DMS 273 (cell line): Measurements from ENCODE around the gene NDUFA12.

Experiments used
- DNase-seq: peaks from one replicate; lab custom pipeline; 2025; ENCODE audit not compliant: unreplicated experiment; lab: John Stamatoyannopoulos, UW

Gene NDUFA12

DNA sequence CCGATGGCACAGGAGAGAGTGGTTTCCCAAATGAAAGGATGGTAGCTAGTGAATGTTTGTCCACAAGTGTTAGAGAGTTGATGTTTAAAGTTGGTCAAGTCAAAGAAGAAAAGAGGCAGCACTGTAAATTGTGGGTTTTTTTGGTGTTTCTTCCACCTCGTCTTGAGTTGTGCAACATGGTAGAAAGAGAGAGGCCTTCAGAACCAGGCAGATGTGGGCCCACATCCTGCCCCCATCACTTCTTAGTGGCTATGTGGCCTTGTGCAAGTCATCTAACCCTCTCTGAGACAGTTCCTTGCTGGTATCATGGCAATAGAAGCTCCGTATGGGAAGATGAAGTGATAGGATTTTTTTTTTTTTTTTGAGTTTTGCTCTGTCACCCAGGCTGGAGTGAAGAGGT, 60.8 kb downstream of the NDUFA12 start:
- no peak for DNase-seq

DNA sequence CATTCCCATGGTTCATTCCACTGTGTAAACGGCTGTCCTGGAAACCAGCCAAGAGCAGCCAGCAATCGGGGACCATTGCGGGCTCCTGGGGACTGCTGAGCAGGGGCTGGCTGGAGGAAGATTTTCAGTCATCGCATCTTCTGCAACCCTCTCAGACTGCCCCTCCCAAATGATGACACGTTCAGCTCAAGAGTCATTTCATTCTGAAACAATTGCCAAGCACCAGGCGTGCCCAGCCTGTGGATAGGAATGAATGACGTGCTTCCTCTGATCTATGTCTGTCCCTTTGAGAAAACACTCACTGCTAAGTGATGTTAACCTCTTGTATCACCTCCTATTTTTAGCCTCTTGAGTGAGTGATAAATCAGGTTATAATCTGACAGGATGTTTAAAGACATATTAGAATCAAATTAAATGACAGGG, 62.0 kb downstream of the NDUFA12 start:
- DNase-seq: no peak

DNA sequence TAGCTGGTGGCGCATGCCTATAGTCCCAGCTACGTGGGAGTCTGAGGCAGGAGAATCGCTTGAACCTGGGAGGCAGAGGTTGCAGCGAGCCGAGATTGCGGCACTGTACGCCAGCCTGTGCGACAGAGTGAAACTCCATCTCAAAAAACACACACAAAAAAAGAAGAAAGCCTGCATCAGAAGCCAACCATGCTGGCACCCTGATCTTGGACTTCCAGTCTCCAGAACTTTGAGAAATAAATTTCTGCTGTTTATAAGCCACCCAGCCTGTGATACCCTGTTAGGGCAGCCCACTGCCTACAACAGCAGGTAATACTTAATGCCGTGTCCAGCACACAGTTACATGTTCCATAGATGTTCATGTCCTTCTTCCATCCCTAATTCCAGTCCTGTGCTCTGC, 62.7 kb downstream of the NDUFA12 start:
- DNase-seq: no peak

DNA sequence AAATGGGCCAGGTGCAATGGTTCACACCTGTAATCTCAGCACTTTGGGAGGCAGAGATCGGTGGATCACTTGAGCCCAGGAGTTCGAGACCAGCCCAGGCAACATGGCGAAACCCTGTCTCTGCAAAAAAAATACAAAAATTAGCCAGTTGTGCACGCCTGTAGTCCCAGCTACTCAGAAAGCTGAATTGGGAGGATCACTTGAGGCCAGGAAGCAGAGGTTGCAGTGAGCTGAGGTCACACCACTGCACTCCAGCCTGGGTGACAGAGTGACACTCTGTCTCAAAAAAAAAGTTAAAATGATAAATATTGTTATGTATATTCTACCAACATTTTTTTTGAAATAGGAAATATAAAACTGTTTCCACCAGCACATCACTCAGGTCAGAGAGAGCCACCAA, 64.9 kb downstream of the NDUFA12 start:
- no peak for DNase-seq

DNA sequence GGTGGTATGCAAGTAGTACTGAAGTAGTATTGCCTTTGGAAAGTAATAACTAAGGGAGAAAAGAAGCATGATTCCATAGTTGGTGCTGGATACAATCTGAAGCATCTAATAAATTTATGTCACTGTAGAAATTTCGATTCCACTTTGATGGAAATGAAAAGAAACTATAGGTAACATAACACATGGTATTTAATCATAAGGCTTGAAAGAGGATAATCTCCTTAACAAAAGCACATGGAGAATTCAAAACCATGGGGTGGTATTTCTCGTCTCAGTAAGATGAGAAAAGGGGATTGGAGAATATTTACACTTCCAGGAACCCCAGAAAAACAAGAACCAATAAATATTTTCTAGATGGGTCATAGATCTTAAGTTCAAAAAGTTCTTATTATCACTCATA, 72.7 kb downstream of the NDUFA12 start:
- DNase-seq: no peak

DNA sequence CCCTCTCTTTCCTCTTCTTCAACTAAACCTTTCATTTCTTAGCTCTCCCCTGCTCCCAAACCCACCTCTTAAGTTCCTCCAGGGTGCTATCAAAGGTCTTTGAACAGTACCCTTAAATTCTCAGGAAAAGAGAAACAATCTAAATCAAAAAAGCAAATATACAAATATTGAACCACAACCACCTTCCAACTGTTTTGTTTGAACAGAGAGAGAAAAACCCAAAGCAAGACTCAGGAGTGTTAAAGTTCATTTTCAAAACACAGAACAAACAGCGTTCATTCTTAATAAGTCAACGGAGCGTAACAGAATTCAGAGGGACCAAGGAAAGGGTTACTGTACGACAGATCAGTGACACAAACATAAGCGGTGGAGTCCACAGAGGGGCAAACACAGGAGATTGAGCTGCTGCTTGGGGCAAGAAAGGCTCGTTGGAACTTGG, 73.3 kb downstream of the NDUFA12 start:
- DNase-seq: no peak

DNA sequence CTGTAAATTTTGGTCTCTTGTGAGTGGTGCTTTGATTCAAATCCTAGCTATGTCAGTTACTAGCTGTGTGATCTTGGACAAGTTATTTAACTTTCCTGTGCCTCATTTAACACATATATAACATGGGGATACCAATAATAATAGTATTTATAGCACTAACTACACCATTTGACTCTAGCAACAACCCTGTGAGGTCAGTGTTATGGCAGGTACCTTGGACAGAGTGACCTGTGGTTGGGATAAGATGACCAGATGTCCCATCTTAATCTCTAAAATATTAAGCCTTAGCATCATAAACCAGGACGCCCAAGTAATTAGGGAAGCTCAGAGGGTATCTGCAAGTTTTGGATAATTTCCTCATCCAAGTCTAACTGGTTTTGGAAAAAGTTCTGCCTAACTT, 73.7 kb downstream of the NDUFA12 start:
- DNase-seq: no peak

DNA sequence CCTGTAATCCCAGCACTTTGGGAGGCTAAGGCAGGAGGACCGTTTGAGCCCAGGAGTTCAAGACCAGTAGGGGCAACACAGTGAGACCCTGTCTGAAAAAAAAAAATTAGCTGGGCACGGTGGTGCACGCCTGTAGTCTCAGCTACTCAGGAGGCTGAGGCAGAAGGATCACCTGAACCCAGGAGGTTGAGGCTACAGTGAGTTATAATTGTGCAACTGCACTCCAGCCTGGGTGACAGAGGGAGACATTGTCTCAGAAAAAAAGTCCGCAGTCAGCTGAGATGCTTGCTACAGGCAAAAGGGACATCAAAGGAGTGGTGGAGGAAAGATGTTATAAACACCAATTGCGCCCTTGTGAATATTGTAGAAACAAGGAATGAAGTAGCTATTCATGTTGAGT, 77.8 kb downstream of the NDUFA12 start:
- DNase-seq: no peak

DNA sequence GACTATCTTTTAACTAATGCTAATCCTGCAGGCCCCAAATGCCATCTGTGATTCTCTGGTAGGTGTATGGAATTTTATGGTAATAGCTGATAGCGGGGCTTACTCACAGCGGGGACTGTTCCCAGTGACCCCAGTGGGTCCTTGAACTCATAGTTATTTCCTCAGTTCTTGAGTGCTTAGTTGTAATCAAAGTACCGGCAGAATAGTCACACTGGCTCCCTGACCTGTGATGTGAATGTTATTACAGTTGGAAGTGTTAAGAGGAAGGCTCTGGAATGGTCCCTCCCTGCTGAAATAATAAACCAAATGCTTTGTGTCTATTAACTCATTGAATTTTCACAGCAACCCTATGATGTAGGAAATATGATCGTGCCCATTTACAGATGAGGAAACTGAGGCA, 78.3 kb downstream of the NDUFA12 start:
- no peak for DNase-seq

DNA sequence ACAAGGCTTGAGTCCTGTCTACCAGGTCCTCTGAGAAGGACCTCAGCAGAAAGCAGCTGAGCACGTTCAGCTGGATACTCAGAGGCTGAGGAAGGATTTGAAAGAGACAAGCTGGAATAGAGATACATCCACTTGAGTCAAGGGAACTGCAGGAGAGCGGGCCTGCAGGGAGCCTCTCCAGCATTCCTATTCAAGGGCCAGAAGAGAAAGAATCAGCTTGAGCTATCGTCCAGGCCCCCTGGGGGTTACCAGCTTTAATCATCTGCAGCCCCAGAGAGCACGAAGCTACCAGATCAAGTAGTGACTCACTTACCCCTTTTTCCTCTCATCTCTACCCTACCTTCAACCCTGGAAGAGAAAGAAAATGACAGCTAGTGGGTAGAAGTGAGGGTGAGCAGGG, 80.9 kb downstream of the NDUFA12 start:
- no peak for DNase-seq
